Smooth muscle cell (in vitro differentiated cells): ENCODE results near the gene SLC26A1. TPM values are rescaled to one million over a fixed set of nuclear protein-coding genes. Genes with fewer than 3 reads are reported as not detected.

ENCODE experiments used
- DNase-seq: peaks from one replicate; lab custom pipeline; 2025; ENCODE audit not compliant: unreplicated experiment; lab: John Stamatoyannopoulos, UW
- H2AFZ ChIP-seq: fragments of 200-600 bp; sonication (generic); 2 replicates; pipeline ENCODE4 v1.6.0; 2016; ENCODE audit warnings: antibody characterized with exemption, low read depth, mild to moderate bottlenecking
- H3F3A ChIP-seq: fragments of 200-600 bp; sonication (generic); 2 replicates; pipeline ENCODE4 v1.6.0; 2017; ENCODE audit warnings: antibody characterized with exemption, low read depth
- H3K27ac ChIP-seq: fragments of 200-600 bp; sonication (generic); 2 replicates; pipeline ENCODE4 v1.5.1; 2016; ENCODE audit warnings: low read depth, mild to moderate bottlenecking
- H3K27me3 ChIP-seq: fragments of 200-600 bp; sonication (generic); 2 replicates; pipeline ENCODE4 v1.6.1; 2016; ENCODE audit warnings: low read depth, mild to moderate bottlenecking
- H3K36me3 ChIP-seq: fragments of 200-600 bp; sonication (generic); 2 replicates; pipeline ENCODE4 v1.5.1; 2016; ENCODE audit warnings: low read depth
- H3K4me1 ChIP-seq: fragments of 200-600 bp; sonication (generic); 2 replicates; pipeline ENCODE4 v1.5.1; 2016; ENCODE audit warnings: low read depth
- H3K4me2 ChIP-seq: fragments of 200-600 bp; sonication (generic); 2 replicates; pipeline ENCODE4 v1.6.0; 2016; ENCODE audit warnings: mild to moderate bottlenecking
- H3K4me3 ChIP-seq: fragments of 200-600 bp; sonication (generic); 2 replicates; pipeline ENCODE4 v1.5.1; 2016; ENCODE audit warnings: mild to moderate bottlenecking
- H3K79me2 ChIP-seq: fragments of 200-600 bp; sonication (generic); 2 replicates; pipeline ENCODE4 v1.6.0; 2016; ENCODE audit warnings: low read depth, mild to moderate bottlenecking
- H3K9ac ChIP-seq: fragments of 200-600 bp; sonication (generic); 2 replicates; pipeline ENCODE4 v1.6.0; 2016; ENCODE audit warnings: low read depth
- H3K9me3 ChIP-seq: fragments of 200-600 bp; sonication (generic); replicated peaks from 2 replicates; pipeline ENCODE4 v1.5.1; 2016; ENCODE audit warnings: low read depth
- H4K20me1 ChIP-seq: fragments of 200-600 bp; sonication (generic); 2 replicates; pipeline ENCODE4 v1.6.0; 2016; ENCODE audit warnings: low read depth
- WGBS: methylation state at CpG from one replicate; pipeline ENCODE4 v1.1.7; 2016; ENCODE audit warnings: low lambda C conversion rate; 5-methylcytosine and 5-hydroxymethylcytosine counted together
- polyA plus RNA-seq: library from polyadenylated mRNA; unstranded; fragments of >200 nt; fragmentation: Nextera tagmentation; extraction: Ambion mirVana; gene quantifications from 2 replicates; pipeline ENCODE4 v1.2.1, GENCODE V29; 2016
- total RNA-seq: library from RNA; depleted of rRNA; stranded (reverse); fragments of >200 nt; gene quantifications from 2 replicates; pipeline ENCODE4 v1.2.3, GENCODE V29; 2014
- TF ChIP-seq, protein P1 (sequence below): fragments of 200-600 bp; sonication (generic); IDR thresholded peaks from 2 replicates; pipeline ENCODE4 v1.5.1; 2017; ENCODE audit warnings: borderline replicate concordance, mild to moderate bottlenecking, antibody characterized with exemption; ENCODE audit not compliant: insufficient read depth, poor library complexity, severe bottlenecking

Gene SLC26A1
- total and polyA plus RNA-seq, 2 experiments from 2014 or later, result 0.67 to 1.7 TPM

DNA sequence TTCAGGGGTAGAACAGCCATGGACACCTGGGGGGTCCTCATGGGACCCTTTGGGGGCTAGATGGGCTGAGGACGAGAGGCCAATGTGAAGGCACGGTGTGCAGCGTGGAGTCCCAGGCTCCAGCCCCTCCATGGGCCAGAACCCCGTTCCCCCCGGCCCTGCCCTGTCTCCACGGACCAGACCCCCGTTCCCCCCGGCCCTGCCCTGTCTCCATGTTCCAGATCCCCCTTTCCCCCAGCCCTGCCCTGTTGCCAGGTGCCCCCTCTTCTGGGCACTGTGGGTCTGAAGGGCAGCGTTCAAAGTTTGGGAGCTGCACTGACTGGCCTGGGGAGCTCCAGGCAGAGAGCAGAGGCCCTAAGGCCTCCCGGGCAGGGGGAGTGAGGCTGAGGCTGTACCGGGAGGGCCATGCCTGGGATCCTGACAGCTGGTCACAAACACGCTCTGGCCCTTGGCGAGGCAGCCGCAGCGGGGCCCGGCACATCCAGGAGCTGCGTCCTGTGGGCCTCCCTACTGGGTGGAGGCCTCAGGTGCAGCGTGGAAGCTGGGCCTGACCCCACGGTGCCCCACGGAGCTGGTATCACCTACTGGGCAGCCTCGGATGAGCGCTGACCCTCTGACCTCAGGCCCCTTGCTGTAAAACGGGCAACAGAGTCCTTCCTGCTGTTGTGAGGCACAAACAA is 28.7 kb downstream of the SLC26A1 start:
- DNase-seq, result no peak
- H2AFZ ChIP-seq, result no peak overlapping the region
- peaks cover 5% of the 10 kb centered on the region for H3K27me3 ChIP-seq
- H3F3A ChIP-seq, result no peaks in the 10 kb centered on the region
- H3K27ac ChIP-seq, result no peak overlapping the region
- no peak overlapping the region for H3K4me2 ChIP-seq
- WGBS, result 97% methylated on average over 22 of the region's 23 CpGs
- TF ChIP-seq, protein P1, sequence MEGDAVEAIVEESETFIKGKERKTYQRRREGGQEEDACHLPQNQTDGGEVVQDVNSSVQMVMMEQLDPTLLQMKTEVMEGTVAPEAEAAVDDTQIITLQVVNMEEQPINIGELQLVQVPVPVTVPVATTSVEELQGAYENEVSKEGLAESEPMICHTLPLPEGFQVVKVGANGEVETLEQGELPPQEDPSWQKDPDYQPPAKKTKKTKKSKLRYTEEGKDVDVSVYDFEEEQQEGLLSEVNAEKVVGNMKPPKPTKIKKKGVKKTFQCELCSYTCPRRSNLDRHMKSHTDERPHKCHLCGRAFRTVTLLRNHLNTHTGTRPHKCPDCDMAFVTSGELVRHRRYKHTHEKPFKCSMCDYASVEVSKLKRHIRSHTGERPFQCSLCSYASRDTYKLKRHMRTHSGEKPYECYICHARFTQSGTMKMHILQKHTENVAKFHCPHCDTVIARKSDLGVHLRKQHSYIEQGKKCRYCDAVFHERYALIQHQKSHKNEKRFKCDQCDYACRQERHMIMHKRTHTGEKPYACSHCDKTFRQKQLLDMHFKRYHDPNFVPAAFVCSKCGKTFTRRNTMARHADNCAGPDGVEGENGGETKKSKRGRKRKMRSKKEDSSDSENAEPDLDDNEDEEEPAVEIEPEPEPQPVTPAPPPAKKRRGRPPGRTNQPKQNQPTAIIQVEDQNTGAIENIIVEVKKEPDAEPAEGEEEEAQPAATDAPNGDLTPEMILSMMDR, result no peak
- H3K36me3 ChIP-seq, result no peaks in the 10 kb centered on the region
- H3K9ac ChIP-seq, result no peak overlapping the region
- peaks cover 12% of the 10 kb centered on the region for H4K20me1 ChIP-seq
- no peaks in the 10 kb centered on the region for H3K79me2 ChIP-seq
- no peaks in the 10 kb centered on the region for H3K9me3 ChIP-seq
- H3K4me3 ChIP-seq, result no peak overlapping the region
- no peaks in the 10 kb centered on the region for H3K4me1 ChIP-seq

DNA sequence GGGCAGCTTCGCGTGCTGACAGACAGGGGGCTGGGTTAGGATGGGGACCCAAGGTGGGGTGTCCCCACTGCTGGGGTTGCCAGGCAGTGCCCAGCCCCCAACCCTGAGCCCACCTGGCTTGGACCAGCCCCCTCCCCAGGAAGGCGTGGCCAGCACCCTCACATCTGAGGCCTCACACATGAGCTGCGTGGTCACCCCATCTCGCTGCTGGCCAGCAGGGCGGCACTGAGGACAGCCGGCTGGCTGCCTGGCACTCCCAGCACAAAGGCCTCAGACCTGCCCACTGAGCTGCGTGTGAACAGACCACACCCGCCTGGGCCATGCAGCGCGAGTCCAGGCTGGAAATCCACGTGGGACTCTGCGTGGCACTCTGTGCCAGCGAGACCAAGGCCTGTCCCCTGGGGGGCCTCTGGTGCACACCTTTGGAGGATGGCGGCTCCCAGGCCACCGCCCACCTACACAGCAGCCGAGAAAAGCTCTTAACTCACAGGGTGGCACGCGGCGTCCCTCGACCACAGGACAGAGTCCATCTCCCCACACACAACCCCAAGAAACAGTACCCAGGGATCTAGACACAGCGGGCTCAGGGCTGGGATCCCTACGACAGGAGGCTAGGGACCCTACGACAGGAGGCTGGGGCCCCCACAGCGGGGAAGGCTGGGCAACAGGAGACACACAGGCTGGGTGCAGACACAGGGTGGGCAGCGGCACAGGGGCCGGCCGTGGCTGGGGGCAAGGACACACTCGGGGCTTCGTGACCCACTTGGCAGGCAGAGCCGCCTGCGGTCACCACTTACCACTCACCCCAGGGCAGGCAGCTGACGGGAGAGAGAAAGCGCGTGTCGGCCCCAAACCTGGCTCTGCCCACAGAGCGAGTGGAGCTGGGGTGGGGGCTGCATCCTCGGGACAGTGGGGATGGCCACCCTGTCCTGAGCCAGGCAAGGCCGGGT is 29.7 kb downstream of the SLC26A1 start:
- DNase-seq, result no peak
- Histone ChIP-seq H3K36me3 (no peaks in the 10 kb centered on the region), H3K27ac (no peak overlapping the region), H3K9me3 (no peaks in the 10 kb centered on the region), H3K79me2 (no peaks in the 10 kb centered on the region), H3K27me3 (peaks cover 3% of the 10 kb centered on the region), H3K4me2 (no peak overlapping the region), H4K20me1 (peaks cover 3% of the 10 kb centered on the region), H3K4me3 (no peak overlapping the region), H3K9ac (no peak overlapping the region), H3K4me1 (no peaks in the 10 kb centered on the region), H3F3A (no peaks in the 10 kb centered on the region), H2AFZ (no peak overlapping the region)
- WGBS, result 96% methylated on average over 37 of the region's 39 CpGs
- TF ChIP-seq, protein P1, result no peak

DNA sequence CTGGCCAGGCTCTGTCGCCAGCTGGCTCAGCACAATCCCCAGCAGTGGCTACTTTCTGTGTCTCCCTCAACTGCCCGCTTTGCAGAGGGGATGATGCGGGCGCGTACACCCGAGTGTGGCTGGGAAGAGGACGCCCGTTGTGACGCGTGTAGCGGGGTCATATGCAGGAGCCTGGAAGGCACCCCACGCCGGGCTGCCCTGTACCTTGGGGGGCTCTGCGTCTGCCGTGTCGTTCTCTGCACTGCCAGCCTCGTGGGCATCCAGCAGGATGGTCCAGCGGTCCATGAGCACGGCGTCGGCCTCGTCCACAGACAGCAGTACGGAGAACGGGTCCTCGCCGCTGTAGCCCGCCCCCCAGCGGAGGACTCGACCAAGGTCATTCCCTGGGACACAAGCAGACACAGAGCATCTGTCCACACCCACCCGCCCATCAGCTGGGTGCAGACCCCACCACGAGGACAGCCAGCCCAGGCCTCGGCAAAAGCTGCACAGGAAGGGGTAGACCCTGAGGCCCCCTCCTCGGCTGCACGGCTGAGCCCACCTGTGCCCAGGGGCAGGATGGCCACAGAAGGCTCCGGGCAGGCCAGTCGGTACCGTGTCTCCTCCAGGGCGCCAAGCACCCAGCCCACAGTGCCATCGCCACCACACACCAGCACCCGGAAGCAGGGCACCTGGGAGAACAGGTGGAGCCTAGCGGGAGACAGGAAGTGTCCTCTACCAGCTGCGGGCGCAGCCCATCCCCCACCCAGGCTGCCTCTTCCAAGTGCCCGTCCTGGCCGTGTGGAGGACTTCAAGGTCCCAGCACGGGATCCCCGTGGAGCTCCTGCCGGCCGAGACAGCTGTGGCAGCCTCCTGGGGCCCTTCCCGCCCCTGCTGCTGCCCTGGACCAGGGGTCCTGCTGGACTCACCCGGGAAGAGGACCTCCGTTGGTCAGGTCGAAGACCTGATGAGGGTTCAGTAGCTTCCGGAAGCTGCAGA is 30.7 kb downstream of the SLC26A1 start:
- no peak for DNase-seq
- no peak overlapping the region for H2AFZ ChIP-seq
- H3K4me3 ChIP-seq, result no peak overlapping the region
- H3K9me3 ChIP-seq, result no peaks in the 10 kb centered on the region
- no peaks in the 10 kb centered on the region for H4K20me1 ChIP-seq
- TF ChIP-seq, protein P1, result no peak
- no peak overlapping the region for H3K4me2 ChIP-seq
- H3K79me2 ChIP-seq, result no peaks in the 10 kb centered on the region
- H3K36me3 ChIP-seq, result no peaks in the 10 kb centered on the region
- no peak overlapping the region for H3K9ac ChIP-seq
- H3K27me3 ChIP-seq, result no peaks in the 10 kb centered on the region
- H3F3A ChIP-seq, result no peaks in the 10 kb centered on the region
- WGBS, result 96% methylated on average over 50 of the region's 54 CpGs
- H3K4me1 ChIP-seq, result no peaks in the 10 kb centered on the region
- H3K27ac ChIP-seq, result no peak overlapping the region
